Measurements from ENCODE around the gene HOXA2. TPM values are rescaled to one million over a fixed set of nuclear protein-coding genes. Genes with fewer than 3 reads are reported as not detected.
A peak's percentile ranks its signal among the peaks of the same experiment; 100 is the strongest.

Gene HOXA2
- total and polyA plus RNA-seq, 2 of the 13 experiments (the other 11 are each of a cell fraction or from before 2014, with no cell fraction given) = 0.22 to 0.29 TPM

DNA sequence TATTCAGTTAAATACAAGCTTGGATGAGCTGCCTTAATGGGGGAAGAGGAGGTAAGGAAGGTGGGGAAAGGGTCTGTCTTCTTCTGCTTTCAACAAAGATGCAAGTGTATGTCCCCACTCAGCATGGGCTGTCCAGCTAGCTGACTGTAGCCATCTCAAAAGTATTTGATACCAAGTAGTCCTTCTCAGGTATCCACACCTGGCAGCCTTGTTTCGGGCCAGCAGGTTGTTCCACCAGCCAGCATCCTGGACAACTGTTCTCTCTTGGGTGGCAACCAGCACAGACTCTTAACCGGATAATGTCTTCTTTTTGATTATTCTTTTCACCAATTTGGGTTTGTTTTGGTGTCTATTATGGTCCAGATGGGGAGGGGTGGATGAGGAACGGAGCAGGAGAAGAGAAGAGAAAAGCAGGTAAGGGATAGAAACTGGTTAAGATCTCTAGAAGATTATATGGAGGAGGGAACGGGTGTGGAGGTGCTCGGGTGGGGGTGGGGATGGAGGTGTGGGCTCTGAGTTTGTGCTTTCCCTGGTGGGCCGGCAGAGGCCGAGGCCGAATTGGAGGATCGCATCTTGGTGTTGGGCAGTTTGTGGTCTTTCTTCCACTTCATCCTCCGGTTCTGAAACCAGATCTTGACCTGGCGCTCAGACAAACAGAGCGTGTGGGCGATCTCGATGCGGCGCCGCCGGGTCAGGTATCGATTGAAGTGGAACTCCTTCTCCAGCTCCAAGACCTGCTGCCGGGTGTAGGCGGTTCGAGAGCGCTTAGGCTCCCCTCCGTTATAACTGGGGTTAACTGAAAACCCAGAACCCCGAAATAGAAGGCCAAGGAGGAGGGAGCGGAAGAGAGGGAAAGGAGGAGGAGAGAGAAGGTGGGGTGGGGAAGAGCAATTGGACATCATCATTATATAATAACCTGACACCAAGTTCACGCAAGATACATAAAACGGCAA, 26.6 kb upstream of the HOXA2 start:
- WGBS (ENCODE audit: low lambda C conversion rate) = 95% methylated on average over 28 of the region's 28 CpGs
- Histone ChIP-seq H3K27me3 (ENCODE audit: control insufficient read depth in 1 of 2, insufficient read depth in 2 of 2, low read length in 2 of 2) (no peaks in the 10 kb centered on the region), H3K36me3 (replicated peaks in 1 of 2; ENCODE audit: control insufficient read depth in 1 of 2, insufficient read depth in 2 of 2, low read length in 2 of 2) (peaks cover 0 to 8% of the 10 kb centered on the region in 2 experiments; a peak in 1 of 5 replicates), H2AFZ (ENCODE audit: low read length) (no peak overlapping the region), H3K4me1 (ENCODE audit: insufficient read depth, low read length) (peaks cover 90% of the 10 kb centered on the region), H3K9ac (ENCODE audit: insufficient read depth, low read depth, low read length) (peak overlapping the region; percentile 81), H3K4me2 (ENCODE audit: low read depth, low read length) (peak overlapping the region; percentile 75), H3K4me3 (replicated peaks in 1 of 3; ENCODE audit: insufficient read depth in 1 of 3, low read depth in 2 of 3, low read length in 3 of 3) (peak overlapping the region; percentile 62 to 88 (median 69); a peak in 5 of 6 replicates), H4K20me1 (ENCODE audit: insufficient read depth, low read length) (no peaks in the 10 kb centered on the region), H3K27ac (ENCODE audit: extremely low read length, insufficient read depth, low read length) (no peak overlapping the region), H3K9me3 (ENCODE audit: low read length) (no peaks in the 10 kb centered on the region), H3K79me2 (ENCODE audit: insufficient read depth, low read length) (no peaks in the 10 kb centered on the region)
- DNase-seq (ENCODE audit: low spot score) (no peak), ATAC-seq (no peak), FAIRE-seq (no peak)
- BruUV-seq (replicated peaks) = TSS peak; percentile 65
- ChIA-PET CTCF (ENCODE audit: low intra/inter-chr PET ratio, low total read pairs) (interaction anchor here (1.3 kb wide), 1 partner anchor 442 kb away, joined by 3 read pairs; no protein-coding TSS in a partner anchor), POLR2A (interaction anchor here (0.9 to 1.2 kb wide), 2 partner anchors 8 to 33 kb away, joined by 3 read pairs; partner anchors contain the start of gene HOXA1)
- in situ Hi-C loops (cut with HindIII; ENCODE audit: extremely low pct_ligation_motif_present, low pct_unique_long_range_greater_than_20kb) = no loop called here
- intact Hi-C loops (cut with micrococcal nuclease; ENCODE audit: unreplicated experiment) = no loop called here
- TF ChIP-seq JARID2 (CRISPR knock-in tag; IDR thresholded peaks at IDR 0.05; ENCODE audit: insufficient replicate concordance) (no peak), KDM4B (CRISPR knock-in tag; IDR thresholded peaks at IDR 0.05) (no peak), IRX3 (CRISPR knock-in tag; IDR thresholded peaks at IDR 0.05; ENCODE audit: borderline replicate concordance, low read depth) (no peak), HDAC2 (CRISPR knock-in tag; IDR thresholded peaks at IDR 0.05) (no peak), MIER2 (CRISPR knock-in tag; IDR thresholded peaks at IDR 0.05) (no peak), ZBTB38 (CRISPR knock-in tag; IDR thresholded peaks at IDR 0.05) (peak; percentile 14; the same call in 1 of the 2 replicates), NCOR1 (IDR thresholded peaks at IDR 0.05; ENCODE audit: borderline replicate concordance, low read length) (no peak), HMGA1 (CRISPR knock-in tag; conservative IDR thresholded peaks at IDR 0.05) (no peak), BRCA1 (CRISPR knock-in tag; IDR thresholded peaks at IDR 0.05) (no peak), PCBP1 (IDR thresholded peaks at IDR 0.05; ENCODE audit: borderline replicate concordance, low read depth, low read length) (peak; percentile 63; the same call in 1 of the 2 replicates), TSC22D2 (CRISPR knock-in tag; IDR thresholded peaks at IDR 0.05; ENCODE audit: borderline replicate concordance) (no peak), MED8 (CRISPR knock-in tag; IDR thresholded peaks at IDR 0.05; ENCODE audit: insufficient replicate concordance) (no peak), ZBTB21 (CRISPR knock-in tag; IDR thresholded peaks at IDR 0.05) (no peak), NFE2L1 (CRISPR knock-in tag; IDR thresholded peaks at IDR 0.05; ENCODE audit: borderline replicate concordance) (no peak), ZNF563 (CRISPR knock-in tag; IDR thresholded peaks at IDR 0.05) (no peak), ZNF552 (CRISPR knock-in tag; IDR thresholded peaks at IDR 0.05; ENCODE audit: borderline replicate concordance) (no peak), ZNF891 (CRISPR knock-in tag; IDR thresholded peaks at IDR 0.05) (no peak), ESRRA (CRISPR knock-in tag; IDR thresholded peaks at IDR 0.05; ENCODE audit: low read depth) (no peak), ASH2L (IDR thresholded peaks at IDR 0.05; ENCODE audit: insufficient read length, low read depth, low read length) (no peak), NPAS2 (CRISPR knock-in tag; IDR thresholded peaks at IDR 0.05; ENCODE audit: borderline replicate concordance) (no peak), ARHGAP35 (CRISPR knock-in tag; IDR thresholded peaks at IDR 0.05; ENCODE audit: borderline replicate concordance) (no peak)
- TF ChIP-seq, protein P1, sequence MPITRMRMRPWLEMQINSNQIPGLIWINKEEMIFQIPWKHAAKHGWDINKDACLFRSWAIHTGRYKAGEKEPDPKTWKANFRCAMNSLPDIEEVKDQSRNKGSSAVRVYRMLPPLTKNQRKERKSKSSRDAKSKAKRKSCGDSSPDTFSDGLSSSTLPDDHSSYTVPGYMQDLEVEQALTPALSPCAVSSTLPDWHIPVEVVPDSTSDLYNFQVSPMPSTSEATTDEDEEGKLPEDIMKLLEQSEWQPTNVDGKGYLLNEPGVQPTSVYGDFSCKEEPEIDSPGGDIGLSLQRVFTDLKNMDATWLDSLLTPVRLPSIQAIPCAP (CRISPR knock-in tag; IDR thresholded peaks at IDR 0.05; ENCODE audit: low read depth) = no peak
- TF ChIP-seq, protein P2, sequence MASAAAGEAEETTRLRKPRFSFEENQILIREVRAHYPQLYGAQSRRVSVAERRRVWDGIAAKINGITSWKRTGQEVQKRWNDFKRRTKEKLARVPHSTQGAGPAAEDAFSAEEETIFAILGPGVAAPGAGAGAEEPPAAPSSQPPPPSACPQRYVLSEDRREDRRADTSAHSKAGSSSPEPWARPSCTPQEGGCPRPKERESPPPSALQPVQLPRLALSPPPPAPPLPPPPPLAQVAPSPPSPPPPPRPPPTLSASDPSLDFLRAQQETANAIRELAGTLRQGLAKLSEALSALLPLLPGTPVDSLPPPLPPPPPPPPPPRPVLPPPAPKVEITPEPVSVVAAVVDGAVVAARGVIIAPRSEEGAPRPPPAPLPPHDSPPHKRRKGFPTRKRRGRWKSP (CRISPR knock-in tag; IDR thresholded peaks at IDR 0.05) = 0 out of 2 replicates have a peak, but pooled peaks have one; percentile 19

Measured in HepG2 (cell line).